SK-N-SH (cell line): ENCODE measurements around the gene AP3D1. TPM values are rescaled to one million over a fixed set of nuclear protein-coding genes. Genes with fewer than 3 reads are reported as not detected.

Experiments
- CTCF ChIA-PET: fragments of 300-600, 350-600 bp; formaldehyde crosslinking; extraction: SDS; loops from one replicate; lab custom pipeline; 2021; lab: Yijun Ruan, JAX
- POLR2A ChIA-PET: fragments of 350-600 bp; sonication (Branson Sonifier 250); formaldehyde crosslinking; extraction: SDS; loops from one replicate; lab custom pipeline; 2020; ENCODE audit warnings: antibody characterized with exemption, inconsistent platforms; lab: Yijun Ruan, JAX
- DNase-seq: peaks from one replicate; pipeline ENCODE4 v3.0.0; 2012
- H2AFZ ChIP-seq: fragments of 200-600 bp; sonication (generic); 2 replicates; pipeline ENCODE4 v1.8.1; 2016; ENCODE audit warnings: antibody characterized with exemption, mild to moderate bottlenecking, low read depth
- H3F3A ChIP-seq: fragments of 200-600 bp; sonication (generic); replicated peaks from 2 replicates; pipeline ENCODE3; 2016; ENCODE audit warnings: antibody characterized with exemption, mild to moderate bottlenecking; ENCODE audit not compliant: insufficient read depth
- H3K27ac ChIP-seq, 2 experiments: fragments of 200-500 bp in 1 of 2; fragments of 200-600 bp in 1 of 2; sonication (Bioruptor generic) in 1 of 2; sonication (generic), shearing (Covaris generic) in 1 of 2; 2 replicates each; pipeline versions ENCODE4 v1.5.1 to v1.6.1; 2014 to 2016; ENCODE audit warnings: low read depth in 2 of 2, inconsistent platforms in 1 of 2, low read length in 1 of 2, mild to moderate bottlenecking in 1 of 2, mixed read lengths in 1 of 2
- H3K27me3 ChIP-seq: fragments of 200-600 bp; sonication (generic), shearing (Covaris generic); 2 replicates; pipeline ENCODE4 v1.6.1; 2016; ENCODE audit warnings: mixed run types; ENCODE audit not compliant: insufficient read depth
- H3K36me3 ChIP-seq, 2 experiments: fragments of 200-500 bp in 1 of 2; fragments of 200-600 bp in 1 of 2; sonication (Bioruptor generic) in 1 of 2; sonication (generic) in 1 of 2; replicated peaks in 1 of 2; 2 replicates each; pipeline versions ENCODE3 to v1.5.1; 2014 to 2016; ENCODE audit warnings: low read length in 1 of 2, mild to moderate bottlenecking in 1 of 2; ENCODE audit not compliant: insufficient read depth in 2 of 2, control insufficient read depth in 1 of 2
- H3K4me1 ChIP-seq, 2 experiments: fragments of 200-500 bp in 1 of 2; fragments of 200-600 bp in 1 of 2; sonication (Bioruptor generic) in 1 of 2; sonication (generic), shearing (Covaris generic) in 1 of 2; 2 replicates each; pipeline versions ENCODE4 v1.5.1 to v1.6.1; 2014 to 2016; ENCODE audit warnings: low read depth in 1 of 2, low read length in 1 of 2, mixed run types in 1 of 2; ENCODE audit not compliant: insufficient read depth in 2 of 2, control insufficient read depth in 1 of 2
- H3K4me2 ChIP-seq: fragments of 200-600 bp; sonication (generic), shearing (Covaris generic); 2 replicates; pipeline ENCODE4 v1.6.1; 2017; ENCODE audit warnings: mixed run types
- H3K4me3 ChIP-seq, 2 experiments: fragments of 200-500 bp in 1 of 2; fragments of 200-600 bp in 1 of 2; sonication (Bioruptor generic) in 1 of 2; sonication (generic), shearing (Covaris generic) in 1 of 2; 2 replicates each; pipeline versions ENCODE4 v1.5.1 to v1.8.1; 2014 to 2016; ENCODE audit warnings: low read depth in 2 of 2, inconsistent platforms in 1 of 2, low read length in 1 of 2, mild to moderate bottlenecking in 1 of 2, mixed read lengths in 1 of 2, moderate library complexity in 1 of 2
- H3K79me2 ChIP-seq: fragments of 200-600 bp; sonication (generic); 2 replicates; pipeline ENCODE4 v1.8.1; 2017; ENCODE audit warnings: mild to moderate bottlenecking; ENCODE audit not compliant: insufficient read depth
- H3K9ac ChIP-seq: fragments of 200-600 bp; sonication (generic); 2 replicates; pipeline ENCODE4 v1.6.1; 2017; ENCODE audit warnings: mixed run types
- H3K9me2 ChIP-seq: fragments of 200-600 bp; sonication (generic); 2 replicates; pipeline ENCODE4 v1.6.1; 2017; ENCODE audit warnings: mixed run types
- H3K9me3 ChIP-seq: fragments of 200-600 bp; sonication (generic); 2 replicates; pipeline ENCODE4 v1.6.1; 2017; ENCODE audit warnings: mixed run types, mild to moderate bottlenecking, moderate library complexity
- H4K20me1 ChIP-seq: fragments of 200-600 bp; sonication (generic); 2 replicates; pipeline ENCODE4 v1.6.1; 2017; ENCODE audit warnings: mild to moderate bottlenecking, mixed run types; ENCODE audit not compliant: insufficient read depth
- CHD2 ChIP-seq: fragments of 150-350 bp; IDR thresholded peaks from 2 replicates; pipeline ENCODE4 v1.6.1; 2018; ENCODE audit warnings: low read length; ENCODE audit not compliant: partially characterized antibody
- EP300 ChIP-seq, 2 experiments: IDR thresholded peaks; 2 replicates each; pipeline versions ENCODE4 v1.4.0 to v1.6.1; 2012; ENCODE audit warnings: borderline replicate concordance in 1 of 2, low read depth in 1 of 2, low read length in 1 of 2
- FOSL2 ChIP-seq: IDR thresholded peaks from 2 replicates; pipeline ENCODE4 v1.4.0; 2012; ENCODE audit warnings: low read depth, mild to moderate bottlenecking, moderate library complexity, borderline replicate concordance
- FOXJ3 ChIP-seq: sonication (generic); formaldehyde crosslinking; IDR thresholded peaks from 2 replicates; pipeline ENCODE4 v1.5.1; 2020; ENCODE audit warnings: mild to moderate bottlenecking, missing genetic modification reagents
- FOXM1 ChIP-seq: IDR thresholded peaks from 2 replicates; pipeline ENCODE4 v1.4.0; 2012; ENCODE audit warnings: low read depth, mild to moderate bottlenecking
- JUND ChIP-seq: IDR thresholded peaks from 2 replicates; pipeline ENCODE4 v1.4.0; 2012
- MEF2A ChIP-seq: IDR thresholded peaks from 2 replicates; pipeline ENCODE4 v1.4.0; 2012; ENCODE audit warnings: low read depth, borderline replicate concordance
- MXI1 ChIP-seq: IDR thresholded peaks from 2 replicates; pipeline ENCODE4 v1.6.1; 2012; ENCODE audit warnings: mild to moderate bottlenecking, low read depth, low read length, improper control_type of control experiment
- NFIC ChIP-seq: IDR thresholded peaks from 2 replicates; pipeline ENCODE4 v1.4.0; 2012; ENCODE audit warnings: borderline replicate concordance
- PBX3 ChIP-seq: IDR thresholded peaks from 2 replicates; pipeline ENCODE4; 2012
- POLR2AphosphoS5 ChIP-seq: IDR thresholded peaks from 2 replicates; pipeline ENCODE4 v1.6.1; 2012; ENCODE audit warnings: low read depth, low read length
- RAD21 ChIP-seq: IDR thresholded peaks from 2 replicates; pipeline ENCODE4 v1.6.1; 2012; ENCODE audit warnings: mild to moderate bottlenecking, low read length
- SIN3A ChIP-seq: IDR thresholded peaks from 2 replicates; pipeline ENCODE4 v1.6.1; 2012; ENCODE audit warnings: low read depth, mild to moderate bottlenecking, low read length, moderate library complexity, borderline replicate concordance
- TEAD4 ChIP-seq: IDR thresholded peaks from 2 replicates; pipeline ENCODE4 v1.4.0; 2012; ENCODE audit warnings: mild to moderate bottlenecking, borderline replicate concordance; ENCODE audit not compliant: insufficient read depth
- USF1 ChIP-seq: IDR thresholded peaks from 2 replicates; pipeline ENCODE4 v1.4.0; 2012; ENCODE audit warnings: low read depth, borderline replicate concordance
- YY1 ChIP-seq: IDR thresholded peaks from 2 replicates; pipeline ENCODE4 v1.4.0; 2012; ENCODE audit warnings: low read depth, mild to moderate bottlenecking
- WGBS: methylation state at CpG from one replicate; pipeline ENCODE4 v1.1.6; 2017; ENCODE audit warnings: low lambda C conversion rate; 5-methylcytosine and 5-hydroxymethylcytosine counted together
- polyA plus RNA-seq, 3 experiments: library from polyadenylated mRNA; depleted of rRNA; stranded (reverse); fragments of >200 nt; gene quantifications; 2 replicates each; pipeline ENCODE4 v1.2.3, GENCODE V29; 2012
- TF ChIP-seq, protein P1 (sequence below): fragments of 150-350 bp; IDR thresholded peaks from 2 replicates; pipeline ENCODE4 v1.6.1; 2016; ENCODE audit warnings: mild to moderate bottlenecking, low read depth, low read length
- TF ChIP-seq, protein P2 (sequence below): IDR thresholded peaks from 2 replicates; pipeline ENCODE4 v1.4.0; 2012; ENCODE audit warnings: low read depth, borderline replicate concordance
- TF ChIP-seq, protein P3 (sequence below): fragments of 150-350 bp; IDR thresholded peaks from 2 replicates; pipeline ENCODE4 v1.6.1; 2017; ENCODE audit warnings: antibody characterized with exemption, low read length, low read depth, borderline replicate concordance

The AP3D1 gene
- polyA plus RNA-seq, 1 of the 3 experiments (the other 2 are of a cell fraction), result 127 TPM

GRCh38 chr19:2160379-2160778 is 9.0 kb upstream of the AP3D1 start:
- CTCF ChIA-PET, result interaction anchor here (0.9 to 3.7 kb wide), 2 partner anchors 115 to 156 kb away, joined by 3 to 29 read pairs; no protein-coding TSS in a partner anchor
- Histone ChIP-seq H3K36me3 (no peaks in the 10 kb centered on the region), H2AFZ (no peak overlapping the region), H3K9me2 (no peaks in the 10 kb centered on the region), H3K4me3 (no peak overlapping the region), H3K27ac (0 out of 4 replicates have a peak overlapping the region, but pooled peaks of 1 of the 2 experiments have one; percentile 87), H3K27me3 (no peaks in the 10 kb centered on the region), H3K4me2 (no peak overlapping the region), H3K4me1 (peaks cover 0 to 4% of the 10 kb centered on the region in 2 experiments; a peak in 2 of 4 replicates)
- DNase-seq, result no peak
- WGBS, result 98% methylated on average over 10 of the region's 10 CpGs
- TF ChIP-seq NFIC (no peak), USF1 (no peak), POLR2AphosphoS5 (no peak), TEAD4 (no peak), FOXM1 (no peak), FOXJ3 (no peak), RAD21 (no peak), MEF2A (no peak), CHD2 (no peak), EP300 (IDR thresholded peaks at IDR 0.05; ENCODE audit: borderline replicate concordance in 1 of 2, low read depth in 1 of 2, low read length in 1 of 2) (no peak)
- TF ChIP-seq, protein P1, sequence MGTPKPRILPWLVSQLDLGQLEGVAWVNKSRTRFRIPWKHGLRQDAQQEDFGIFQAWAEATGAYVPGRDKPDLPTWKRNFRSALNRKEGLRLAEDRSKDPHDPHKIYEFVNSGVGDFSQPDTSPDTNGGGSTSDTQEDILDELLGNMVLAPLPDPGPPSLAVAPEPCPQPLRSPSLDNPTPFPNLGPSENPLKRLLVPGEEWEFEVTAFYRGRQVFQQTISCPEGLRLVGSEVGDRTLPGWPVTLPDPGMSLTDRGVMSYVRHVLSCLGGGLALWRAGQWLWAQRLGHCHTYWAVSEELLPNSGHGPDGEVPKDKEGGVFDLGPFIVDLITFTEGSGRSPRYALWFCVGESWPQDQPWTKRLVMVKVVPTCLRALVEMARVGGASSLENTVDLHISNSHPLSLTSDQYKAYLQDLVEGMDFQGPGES, result no peak
- TF ChIP-seq, protein P2, sequence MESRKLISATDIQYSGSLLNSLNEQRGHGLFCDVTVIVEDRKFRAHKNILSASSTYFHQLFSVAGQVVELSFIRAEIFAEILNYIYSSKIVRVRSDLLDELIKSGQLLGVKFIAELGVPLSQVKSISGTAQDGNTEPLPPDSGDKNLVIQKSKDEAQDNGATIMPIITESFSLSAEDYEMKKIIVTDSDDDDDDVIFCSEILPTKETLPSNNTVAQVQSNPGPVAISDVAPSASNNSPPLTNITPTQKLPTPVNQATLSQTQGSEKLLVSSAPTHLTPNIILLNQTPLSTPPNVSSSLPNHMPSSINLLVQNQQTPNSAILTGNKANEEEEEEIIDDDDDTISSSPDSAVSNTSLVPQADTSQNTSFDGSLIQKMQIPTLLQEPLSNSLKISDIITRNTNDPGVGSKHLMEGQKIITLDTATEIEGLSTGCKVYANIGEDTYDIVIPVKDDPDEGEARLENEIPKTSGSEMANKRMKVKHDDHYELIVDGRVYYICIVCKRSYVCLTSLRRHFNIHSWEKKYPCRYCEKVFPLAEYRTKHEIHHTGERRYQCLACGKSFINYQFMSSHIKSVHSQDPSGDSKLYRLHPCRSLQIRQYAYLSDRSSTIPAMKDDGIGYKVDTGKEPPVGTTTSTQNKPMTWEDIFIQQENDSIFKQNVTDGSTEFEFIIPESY, result no peak
- TF ChIP-seq, all 33 proteins: peak for 0
- Histone ChIP-seq H4K20me1 (peaks cover 6% of the 10 kb centered on the region; the same call in 1 of the 2 replicates), H3K9ac (no peak overlapping the region), H3K79me2 (peaks cover 17% of the 10 kb centered on the region), H3F3A (peaks cover 52% of the 10 kb centered on the region), H3K9me3 (no peaks in the 10 kb centered on the region)
- POLR2A ChIA-PET, result no interaction called here

- Histone ChIP-seq H3F3A (peaks cover 40% of the 10 kb centered on the region), H3K4me2 (no peak overlapping the region), H3K36me3 (no peaks in the 10 kb centered on the region), H4K20me1 (no peaks in the 10 kb centered on the region), H3K79me2 (no peaks in the 10 kb centered on the region), H3K9me2 (no peaks in the 10 kb centered on the region), H3K27me3 (no peaks in the 10 kb centered on the region), H3K9ac (no peak overlapping the region), H2AFZ (no peak overlapping the region), H3K9me3 (no peaks in the 10 kb centered on the region), H3K4me3 (no peak overlapping the region), H3K27ac (no peak overlapping the region), H3K4me1 (peaks cover 0 to 4% of the 10 kb centered on the region in 2 experiments; a peak in 2 of 4 replicates)
- 92% methylated on average over 2 of the region's 2 CpGs for WGBS
- DNase-seq, result no peak
- ChIA-PET POLR2A (interaction anchor here (0.9 kb wide), 1 partner anchor 84 kb away, joined by 3 read pairs; no protein-coding TSS in a partner anchor), CTCF (interaction anchor here (0.9 to 3.7 kb wide), 7 partner anchors 64 to 457 kb away, joined by 3 to 29 read pairs (median 4); partner anchors contain the start of genes PLEKHJ1 and SF3A2)
- TF ChIP-seq TEAD4 (no peak), YY1 (no peak), CHD2 (no peak), SIN3A (no peak), RAD21 (no peak), JUND (no peak), FOSL2 (no peak), PBX3 (no peak), POLR2AphosphoS5 (no peak), MXI1 (no peak)
- TF ChIP-seq, protein P3, sequence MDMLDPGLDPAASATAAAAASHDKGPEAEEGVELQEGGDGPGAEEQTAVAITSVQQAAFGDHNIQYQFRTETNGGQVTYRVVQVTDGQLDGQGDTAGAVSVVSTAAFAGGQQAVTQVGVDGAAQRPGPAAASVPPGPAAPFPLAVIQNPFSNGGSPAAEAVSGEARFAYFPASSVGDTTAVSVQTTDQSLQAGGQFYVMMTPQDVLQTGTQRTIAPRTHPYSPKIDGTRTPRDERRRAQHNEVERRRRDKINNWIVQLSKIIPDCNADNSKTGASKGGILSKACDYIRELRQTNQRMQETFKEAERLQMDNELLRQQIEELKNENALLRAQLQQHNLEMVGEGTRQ, result no peak
- TF ChIP-seq, protein P2, result no peak
Measured at GRCh38 chr19:2157452-2157851, 6.1 kb upstream of the AP3D1 start.
